Measurements from ENCODE around the gene TP53INP2.
A peak's percentile ranks its signal among the peaks of the same experiment; 100 is the strongest.

The TP53INP2 gene

DNA sequence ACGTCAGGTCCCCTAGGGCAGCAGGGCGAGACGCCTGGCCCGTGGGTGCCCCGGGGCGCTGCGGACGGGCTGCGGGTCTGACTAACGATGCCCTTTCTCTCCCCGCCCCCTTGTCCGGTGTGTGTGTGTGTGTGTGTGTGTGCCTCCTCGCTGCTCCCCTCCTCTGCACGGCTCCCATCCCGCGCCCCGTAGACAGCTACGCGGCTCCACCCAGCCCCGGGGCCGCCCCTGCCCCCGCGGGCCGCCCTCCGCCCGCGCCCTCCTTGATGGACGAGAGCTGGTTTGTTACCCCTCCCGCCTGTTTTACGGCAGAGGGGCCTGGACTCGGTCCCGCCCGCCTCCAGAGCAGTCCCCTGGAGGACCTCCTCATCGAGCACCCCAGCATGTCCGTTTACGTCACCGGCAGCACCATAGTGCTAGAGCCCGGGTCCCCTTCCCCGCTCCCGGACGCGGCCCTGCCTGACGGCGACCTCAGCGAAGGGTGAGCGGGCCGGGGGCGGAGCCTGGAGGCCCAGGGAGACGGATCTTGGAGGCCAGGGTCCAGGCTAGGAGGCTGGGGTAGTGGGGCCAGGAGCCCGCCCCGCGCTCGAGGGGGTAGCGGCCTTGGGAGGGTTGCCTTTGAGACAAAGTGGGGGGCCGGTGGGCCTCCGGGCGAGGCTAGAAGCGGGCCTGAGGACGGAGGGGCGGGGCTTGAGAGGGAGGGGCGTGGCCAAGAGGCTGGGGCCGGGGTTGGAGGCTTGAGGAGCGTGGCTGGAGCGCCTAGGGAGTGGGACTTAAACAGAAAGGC lies 5.1 kb downstream of the TP53INP2 start (continued):
- TF ChIP-seq ZNF623 (tag by site-specific recombination; IDR thresholded peaks at IDR 0.05) (no peak), SP2 (tag by site-specific recombination; IDR thresholded peaks at IDR 0.05) (peak; percentile 89), ZNF571 (tag by site-specific recombination; IDR thresholded peaks at IDR 0.05) (no peak), WT1 (tag by site-specific recombination; IDR thresholded peaks at IDR 0.05) (peak; percentile 33; the same call in 1 of the 2 replicates), HOXD13 (CRISPR knock-in tag; IDR thresholded peaks at IDR 0.05; ENCODE audit: borderline replicate concordance) (no peak), ZNF792 (tag by site-specific recombination; IDR thresholded peaks at IDR 0.05) (no peak), ZNF112 (tag by site-specific recombination; IDR thresholded peaks at IDR 0.05) (no peak), ZSCAN30 (tag by site-specific recombination; IDR thresholded peaks at IDR 0.05) (peak; percentile 74; the same call in 1 of the 2 replicates), ZNF311 (tag by site-specific recombination; IDR thresholded peaks at IDR 0.05; ENCODE audit: borderline replicate concordance) (no peak), ZNF585B (tag by site-specific recombination; IDR thresholded peaks at IDR 0.05) (no peak), ZNF624 (tag by site-specific recombination; IDR thresholded peaks at IDR 0.05) (no peak), ZIC2 (tag by site-specific recombination; IDR thresholded peaks at IDR 0.05) (peak; percentile 72), SP7 (tag by site-specific recombination; IDR thresholded peaks at IDR 0.05) (peak; percentile 86), GLIS1 (tag by site-specific recombination; IDR thresholded peaks at IDR 0.05) (peak; percentile 99), ZNF701 (tag by site-specific recombination; IDR thresholded peaks at IDR 0.05) (no peak), KLF16 (tag by site-specific recombination; IDR thresholded peaks at IDR 0.05) (peak; percentile 77), ZNF223 (tag by site-specific recombination; IDR thresholded peaks at IDR 0.05) (peak; percentile 76), ZNF670 (tag by site-specific recombination; IDR thresholded peaks at IDR 0.05; ENCODE audit: low read depth) (no peak), ZNF202 (tag by site-specific recombination; IDR thresholded peaks at IDR 0.05; ENCODE audit: borderline replicate concordance) (no peak), ZNF37A (tag by site-specific recombination; IDR thresholded peaks at IDR 0.05) (no peak), ZNF155 (tag by site-specific recombination; IDR thresholded peaks at IDR 0.05) (no peak), ZNF514 (tag by site-specific recombination; IDR thresholded peaks at IDR 0.05) (no peak), MZF1 (tag by site-specific recombination; IDR thresholded peaks at IDR 0.05; ENCODE audit: borderline replicate concordance) (no peak; the same call in 1 of the 2 replicates), ZNF843 (tag by site-specific recombination; IDR thresholded peaks at IDR 0.05) (0 out of 2 replicates have a peak, but pooled peaks have one; percentile 20), ZNF423 (tag by site-specific recombination; IDR thresholded peaks at IDR 0.05) (no peak), EGR2 (tag by site-specific recombination; IDR thresholded peaks at IDR 0.05; ENCODE audit: low read depth) (peak; percentile 97), ZNF768 (tag by site-specific recombination; IDR thresholded peaks at IDR 0.05) (no peak), SP3 (tag by site-specific recombination; IDR thresholded peaks at IDR 0.05) (peak; percentile 93)
- TF ChIP-seq, protein P1, sequence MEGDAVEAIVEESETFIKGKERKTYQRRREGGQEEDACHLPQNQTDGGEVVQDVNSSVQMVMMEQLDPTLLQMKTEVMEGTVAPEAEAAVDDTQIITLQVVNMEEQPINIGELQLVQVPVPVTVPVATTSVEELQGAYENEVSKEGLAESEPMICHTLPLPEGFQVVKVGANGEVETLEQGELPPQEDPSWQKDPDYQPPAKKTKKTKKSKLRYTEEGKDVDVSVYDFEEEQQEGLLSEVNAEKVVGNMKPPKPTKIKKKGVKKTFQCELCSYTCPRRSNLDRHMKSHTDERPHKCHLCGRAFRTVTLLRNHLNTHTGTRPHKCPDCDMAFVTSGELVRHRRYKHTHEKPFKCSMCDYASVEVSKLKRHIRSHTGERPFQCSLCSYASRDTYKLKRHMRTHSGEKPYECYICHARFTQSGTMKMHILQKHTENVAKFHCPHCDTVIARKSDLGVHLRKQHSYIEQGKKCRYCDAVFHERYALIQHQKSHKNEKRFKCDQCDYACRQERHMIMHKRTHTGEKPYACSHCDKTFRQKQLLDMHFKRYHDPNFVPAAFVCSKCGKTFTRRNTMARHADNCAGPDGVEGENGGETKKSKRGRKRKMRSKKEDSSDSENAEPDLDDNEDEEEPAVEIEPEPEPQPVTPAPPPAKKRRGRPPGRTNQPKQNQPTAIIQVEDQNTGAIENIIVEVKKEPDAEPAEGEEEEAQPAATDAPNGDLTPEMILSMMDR (tag by site-specific recombination; IDR thresholded peaks at IDR 0.05), result 0 out of 2 replicates have a peak, but pooled peaks have one; percentile 7
- TF ChIP-seq, protein P2, sequence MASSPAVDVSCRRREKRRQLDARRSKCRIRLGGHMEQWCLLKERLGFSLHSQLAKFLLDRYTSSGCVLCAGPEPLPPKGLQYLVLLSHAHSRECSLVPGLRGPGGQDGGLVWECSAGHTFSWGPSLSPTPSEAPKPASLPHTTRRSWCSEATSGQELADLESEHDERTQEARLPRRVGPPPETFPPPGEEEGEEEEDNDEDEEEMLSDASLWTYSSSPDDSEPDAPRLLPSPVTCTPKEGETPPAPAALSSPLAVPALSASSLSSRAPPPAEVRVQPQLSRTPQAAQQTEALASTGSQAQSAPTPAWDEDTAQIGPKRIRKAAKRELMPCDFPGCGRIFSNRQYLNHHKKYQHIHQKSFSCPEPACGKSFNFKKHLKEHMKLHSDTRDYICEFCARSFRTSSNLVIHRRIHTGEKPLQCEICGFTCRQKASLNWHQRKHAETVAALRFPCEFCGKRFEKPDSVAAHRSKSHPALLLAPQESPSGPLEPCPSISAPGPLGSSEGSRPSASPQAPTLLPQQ (tag by site-specific recombination; IDR thresholded peaks at IDR 0.05), result peak; percentile 78; the same call in 1 of the 2 replicates
- TF ChIP-seq, protein P3, sequence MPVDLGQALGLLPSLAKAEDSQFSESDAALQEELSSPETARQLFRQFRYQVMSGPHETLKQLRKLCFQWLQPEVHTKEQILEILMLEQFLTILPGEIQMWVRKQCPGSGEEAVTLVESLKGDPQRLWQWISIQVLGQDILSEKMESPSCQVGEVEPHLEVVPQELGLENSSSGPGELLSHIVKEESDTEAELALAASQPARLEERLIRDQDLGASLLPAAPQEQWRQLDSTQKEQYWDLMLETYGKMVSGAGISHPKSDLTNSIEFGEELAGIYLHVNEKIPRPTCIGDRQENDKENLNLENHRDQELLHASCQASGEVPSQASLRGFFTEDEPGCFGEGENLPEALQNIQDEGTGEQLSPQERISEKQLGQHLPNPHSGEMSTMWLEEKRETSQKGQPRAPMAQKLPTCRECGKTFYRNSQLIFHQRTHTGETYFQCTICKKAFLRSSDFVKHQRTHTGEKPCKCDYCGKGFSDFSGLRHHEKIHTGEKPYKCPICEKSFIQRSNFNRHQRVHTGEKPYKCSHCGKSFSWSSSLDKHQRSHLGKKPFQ (tag by site-specific recombination; IDR thresholded peaks at IDR 0.05), result no peak; the same call in 1 of the 2 replicates
- TF ChIP-seq, protein P4, sequence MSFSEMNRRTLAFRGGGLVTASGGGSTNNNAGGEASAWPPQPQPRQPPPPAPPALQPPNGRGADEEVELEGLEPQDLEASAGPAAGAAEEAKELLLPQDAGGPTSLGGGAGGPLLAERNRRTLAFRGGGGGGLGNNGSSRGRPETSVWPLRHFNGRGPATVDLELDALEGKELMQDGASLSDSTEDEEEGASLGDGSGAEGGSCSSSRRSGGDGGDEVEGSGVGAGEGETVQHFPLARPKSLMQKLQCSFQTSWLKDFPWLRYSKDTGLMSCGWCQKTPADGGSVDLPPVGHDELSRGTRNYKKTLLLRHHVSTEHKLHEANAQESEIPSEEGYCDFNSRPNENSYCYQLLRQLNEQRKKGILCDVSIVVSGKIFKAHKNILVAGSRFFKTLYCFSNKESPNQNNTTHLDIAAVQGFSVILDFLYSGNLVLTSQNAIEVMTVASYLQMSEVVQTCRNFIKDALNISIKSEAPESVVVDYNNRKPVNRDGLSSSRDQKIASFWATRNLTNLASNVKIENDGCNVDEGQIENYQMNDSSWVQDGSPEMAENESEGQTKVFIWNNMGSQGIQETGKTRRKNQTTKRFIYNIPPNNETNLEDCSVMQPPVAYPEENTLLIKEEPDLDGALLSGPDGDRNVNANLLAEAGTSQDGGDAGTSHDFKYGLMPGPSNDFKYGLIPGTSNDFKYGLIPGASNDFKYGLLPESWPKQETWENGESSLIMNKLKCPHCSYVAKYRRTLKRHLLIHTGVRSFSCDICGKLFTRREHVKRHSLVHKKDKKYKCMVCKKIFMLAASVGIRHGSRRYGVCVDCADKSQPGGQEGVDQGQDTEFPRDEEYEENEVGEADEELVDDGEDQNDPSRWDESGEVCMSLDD (tag by site-specific recombination; IDR thresholded peaks at IDR 0.05), result peak; percentile 29
- TF ChIP-seq, protein P5, sequence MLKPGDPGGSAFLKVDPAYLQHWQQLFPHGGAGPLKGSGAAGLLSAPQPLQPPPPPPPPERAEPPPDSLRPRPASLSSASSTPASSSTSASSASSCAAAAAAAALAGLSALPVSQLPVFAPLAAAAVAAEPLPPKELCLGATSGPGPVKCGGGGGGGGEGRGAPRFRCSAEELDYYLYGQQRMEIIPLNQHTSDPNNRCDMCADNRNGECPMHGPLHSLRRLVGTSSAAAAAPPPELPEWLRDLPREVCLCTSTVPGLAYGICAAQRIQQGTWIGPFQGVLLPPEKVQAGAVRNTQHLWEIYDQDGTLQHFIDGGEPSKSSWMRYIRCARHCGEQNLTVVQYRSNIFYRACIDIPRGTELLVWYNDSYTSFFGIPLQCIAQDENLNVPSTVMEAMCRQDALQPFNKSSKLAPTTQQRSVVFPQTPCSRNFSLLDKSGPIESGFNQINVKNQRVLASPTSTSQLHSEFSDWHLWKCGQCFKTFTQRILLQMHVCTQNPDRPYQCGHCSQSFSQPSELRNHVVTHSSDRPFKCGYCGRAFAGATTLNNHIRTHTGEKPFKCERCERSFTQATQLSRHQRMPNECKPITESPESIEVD (tag by site-specific recombination; IDR thresholded peaks at IDR 0.05), result no peak

All from HEK293 (cell line).